BJ (cell line): ENCODE results near the gene NTNG1. TPM values are rescaled to one million over a fixed set of nuclear protein-coding genes. Genes with fewer than 3 reads are reported as not detected.

Source experiments
- CTCF ChIA-PET: fragments of 350-600 bp; formaldehyde crosslinking; extraction: SDS; loops from one replicate; lab custom pipeline; 2021; ENCODE audit warnings: antibody characterized with exemption, inconsistent platforms; lab: Yijun Ruan, JAX
- POLR2A ChIA-PET: fragments of 300-600 bp; sonication (Branson Sonifier 250); formaldehyde crosslinking; extraction: SDS; loops from one replicate; lab custom pipeline; 2021; ENCODE audit warnings: antibody characterized with exemption; lab: Charles Lee
- DNase-seq: peaks from one replicate; pipeline ENCODE4 v3.0.0-alpha.2; 2011; ENCODE audit warnings: low read depth
- H3K27me3 ChIP-seq: 2 replicates; pipeline ENCODE4 v1.6.0; 2011; ENCODE audit warnings: low read length; ENCODE audit not compliant: control insufficient read depth, insufficient read depth
- H3K36me3 ChIP-seq: 2 replicates; pipeline ENCODE4 v1.5.1; 2011; ENCODE audit warnings: low read length; ENCODE audit not compliant: control insufficient read depth, insufficient read depth
- H3K4me3 ChIP-seq: 2 replicates; pipeline ENCODE4 v1.5.1; 2011; ENCODE audit warnings: low read depth, mild to moderate bottlenecking, control low read depth, low read length
- CTCF ChIP-seq: IDR thresholded peaks from 2 replicates; pipeline ENCODE4 v1.5.1; 2011; ENCODE audit warnings: low read depth, mild to moderate bottlenecking, control low read depth, inconsistent platforms, low read length, moderate library complexity; ENCODE audit not compliant: insufficient read depth
- polyA plus RNA-seq: library from polyadenylated mRNA; depleted of rRNA; stranded (reverse); fragments of >200 nt; gene quantifications from 2 replicates; pipeline ENCODE4 v1.2.3, GENCODE V29; 2011

The NTNG1 gene
- polyA plus RNA-seq, 1 experiment = 3.3 TPM

- no peak for TF ChIP-seq CTCF
- ChIA-PET POLR2A (no interaction called here), CTCF (interaction anchor here (0.6 kb wide), 1 partner anchor 347 kb away, joined by 5 read pairs; no protein-coding TSS in a partner anchor)
- Histone ChIP-seq H3K27me3 (no peaks in the 10 kb centered on the region), H3K4me3 (no peak overlapping the region), H3K36me3 (no peaks in the 10 kb centered on the region)
- DNase-seq = no peak
Measured at GRCh38 chr1:107342316-107342715, 201.5 kb downstream of the NTNG1 start.

- Histone ChIP-seq H3K27me3 (no peaks in the 10 kb centered on the region), H3K4me3 (no peak overlapping the region), H3K36me3 (no peaks in the 10 kb centered on the region)
- ChIA-PET CTCF (no interaction called here), POLR2A (no interaction called here)
- no peak for TF ChIP-seq CTCF
- DNase-seq = no peak
Measured at GRCh38 chr1:107342768-107343167, 201.9 kb downstream of the NTNG1 start.

GRCh38 chr1:107343601-107344000 is 202.8 kb downstream of the NTNG1 start:
- no peak for TF ChIP-seq CTCF
- no peaks in the 10 kb centered on the region for H3K36me3 ChIP-seq
- ChIA-PET CTCF (no interaction called here), POLR2A (no interaction called here)
- H3K27me3 ChIP-seq = no peaks in the 10 kb centered on the region
- H3K4me3 ChIP-seq = no peak overlapping the region
- no peak for DNase-seq

GRCh38 chr1:107344268-107344760 is 203.5 kb downstream of the NTNG1 start:
- DNase-seq = no peak
- H3K27me3 ChIP-seq = no peaks in the 10 kb centered on the region
- no peaks in the 10 kb centered on the region for H3K36me3 ChIP-seq
- POLR2A ChIA-PET = no interaction called here
- H3K4me3 ChIP-seq = no peak overlapping the region
- CTCF ChIA-PET = no interaction called here
- TF ChIP-seq CTCF = no peak

GRCh38 chr1:107344836-107345235 is 204.0 kb downstream of the NTNG1 start:
- Histone ChIP-seq H3K4me3 (no peak overlapping the region), H3K36me3 (no peaks in the 10 kb centered on the region), H3K27me3 (no peaks in the 10 kb centered on the region)
- DNase-seq = no peak
- no peak for TF ChIP-seq CTCF
- CTCF ChIA-PET = no interaction called here
- POLR2A ChIA-PET = no interaction called here
